WTC11 (cell line): ENCODE results near the gene PREX1. TPM values are rescaled to one million over a fixed set of nuclear protein-coding genes. Genes with fewer than 3 reads are reported as not detected.

Experiments used
- ATAC-seq: fragments of 200-7000 bp; cut with Tn5 transposase; 2 replicates; pipeline ENCODE4 v1.10.0; 2021; ENCODE audit warnings: mild to moderate bottlenecking, moderate library complexity
- CTCF ChIA-PET: fragments of 300-600 bp; sonication (Branson Sonifier 250); formaldehyde crosslinking; loops from one replicate; lab custom pipeline; 2021; ENCODE audit warnings: antibody characterized with exemption; lab: Charles Lee
- POLR2A ChIA-PET: fragments of 350-600 bp; sonication (Branson Sonifier 250); formaldehyde crosslinking; loops from one replicate; lab custom pipeline; 2021; ENCODE audit warnings: antibody characterized with exemption; lab: Charles Lee
- DNase-seq: peaks from one replicate; pipeline ENCODE4 v3.0.0; 2021; ENCODE audit warnings: low spot score
- H3K27ac Mint-ChIP-seq: 2 replicates; pipeline ENCODE4 v1.8.0; 2021; ENCODE audit warnings: mixed read lengths
- H3K27me3 Mint-ChIP-seq: 2 replicates; pipeline ENCODE4 v1.8.0; 2021; ENCODE audit warnings: low read depth, mild to moderate bottlenecking, moderate library complexity, mixed read lengths
- H3K36me3 Mint-ChIP-seq: 2 replicates; pipeline ENCODE4 v1.8.0; 2021; ENCODE audit warnings: mixed read lengths
- H3K4me1 Mint-ChIP-seq: 2 replicates; pipeline ENCODE4 v1.8.0; 2022; ENCODE audit warnings: mixed read lengths
- H3K4me3 Mint-ChIP-seq: 2 replicates; pipeline ENCODE4 v1.8.0; 2021; ENCODE audit warnings: mild to moderate bottlenecking, moderate library complexity, mixed read lengths
- H3K9me3 Mint-ChIP-seq: 2 replicates; pipeline ENCODE4 v1.8.0; 2021; ENCODE audit warnings: mixed read lengths
- ATF1 ChIP-seq: sonication (generic); formaldehyde crosslinking; IDR thresholded peaks from 2 replicates; pipeline ENCODE4 v1.8.1; 2023; ENCODE audit warnings: mild to moderate bottlenecking, moderate library complexity, missing genetic modification reagents
- ATF2 ChIP-seq: sonication (generic); formaldehyde crosslinking; IDR thresholded peaks from 2 replicates; pipeline ENCODE4 v1.8.1; 2022; ENCODE audit warnings: low read depth, missing genetic modification reagents, borderline replicate concordance
- ATF6 ChIP-seq: sonication (generic); formaldehyde crosslinking; IDR thresholded peaks from 2 replicates; pipeline ENCODE4 v1.8.1; 2023; ENCODE audit warnings: mild to moderate bottlenecking, missing genetic modification reagents
- CBFB ChIP-seq: sonication (generic); formaldehyde crosslinking; IDR thresholded peaks from 2 replicates; pipeline ENCODE4 v1.8.1; 2022; ENCODE audit warnings: mild to moderate bottlenecking, low read depth, missing genetic modification reagents
- E2F1 ChIP-seq: sonication (generic); formaldehyde crosslinking; IDR thresholded peaks from 2 replicates; pipeline ENCODE4 v1.8.0; 2022; ENCODE audit warnings: mild to moderate bottlenecking, missing genetic modification reagents
- GRHL2 ChIP-seq: fragments of 250-450 bp; sonication (Bioruptor Pico); IDR thresholded peaks from 2 replicates; pipeline ENCODE4 v1.8.0; 2022; ENCODE audit warnings: mild to moderate bottlenecking, moderate library complexity; ENCODE audit not compliant: insufficient replicate concordance, severe bottlenecking
- GTF2I ChIP-seq: fragments of 250-450 bp; sonication (Bioruptor Pico); conservative IDR thresholded peaks from 2 replicates; pipeline ENCODE4 v1.4.0; 2021; ENCODE audit warnings: mild to moderate bottlenecking
- IRF1 ChIP-seq: sonication (generic); formaldehyde crosslinking; IDR thresholded peaks from 2 replicates; pipeline ENCODE4 v1.8.0; 2023; ENCODE audit warnings: missing genetic modification reagents
- IRF2 ChIP-seq: sonication (generic); formaldehyde crosslinking; IDR thresholded peaks from 2 replicates; pipeline ENCODE4 v1.8.0; 2022; ENCODE audit warnings: low read depth, missing genetic modification reagents, borderline replicate concordance
- MAX ChIP-seq: sonication (generic); formaldehyde crosslinking; IDR thresholded peaks from 2 replicates; pipeline ENCODE4 v1.8.0; 2022; ENCODE audit warnings: mild to moderate bottlenecking, missing genetic modification reagents
- MLX ChIP-seq: sonication (generic); formaldehyde crosslinking; IDR thresholded peaks from 2 replicates; pipeline ENCODE4 v1.8.1; 2023; ENCODE audit warnings: mild to moderate bottlenecking, missing genetic modification reagents, moderate library complexity
- MXD4 ChIP-seq: fragments of 250-450 bp; sonication (Bioruptor Pico); IDR thresholded peaks from 2 replicates; pipeline ENCODE4 v1.8.0; 2021; ENCODE audit warnings: mild to moderate bottlenecking, moderate library complexity, borderline replicate concordance
- MYBL2 ChIP-seq: sonication (generic); formaldehyde crosslinking; IDR thresholded peaks from 2 replicates; pipeline ENCODE4 v1.8.1; 2023; ENCODE audit warnings: mild to moderate bottlenecking, moderate library complexity, missing genetic modification reagents
- NFE2L1 ChIP-seq: sonication (generic); formaldehyde crosslinking; IDR thresholded peaks from 2 replicates; pipeline ENCODE4 v1.8.1; 2023; ENCODE audit warnings: missing genetic modification reagents
- SMAD4 ChIP-seq: sonication (generic); formaldehyde crosslinking; IDR thresholded peaks from 2 replicates; pipeline ENCODE4 v1.8.0; 2022; ENCODE audit warnings: mild to moderate bottlenecking, missing genetic modification reagents
- SOX15 ChIP-seq: fragments of 250-450 bp; sonication (Bioruptor Pico); IDR thresholded peaks from 2 replicates; pipeline ENCODE4 v1.9.0; 2021; ENCODE audit warnings: mild to moderate bottlenecking
- SP1 ChIP-seq: sonication (generic); formaldehyde crosslinking; conservative IDR thresholded peaks from 2 replicates; pipeline ENCODE4 v1.8.1; 2022; ENCODE audit warnings: missing genetic modification reagents
- STAT6 ChIP-seq: sonication (generic); formaldehyde crosslinking; conservative IDR thresholded peaks from 2 replicates; pipeline ENCODE4 v1.8.1; 2023; ENCODE audit warnings: mild to moderate bottlenecking, low read depth, missing genetic modification reagents, moderate library complexity
- ZNF671 ChIP-seq: fragments of 250-450 bp; sonication (Bioruptor Pico); IDR thresholded peaks from 2 replicates; pipeline ENCODE4 v1.8.0; 2021; ENCODE audit warnings: mild to moderate bottlenecking
- total RNA-seq: library from RNA; stranded (reverse); gene quantifications from 3 replicates; pipeline ENCODE4 v1.2.3, GENCODE V29; 2021
- TF ChIP-seq, protein P1 (sequence below): fragments of 250-450 bp; sonication (Bioruptor Pico); conservative IDR thresholded peaks from 2 replicates; pipeline ENCODE4 v1.9.0; 2021; ENCODE audit warnings: mild to moderate bottlenecking

PREX1 gene
- total RNA-seq, 1 experiment from 2014 or later, result 17.3 TPM

DNA sequence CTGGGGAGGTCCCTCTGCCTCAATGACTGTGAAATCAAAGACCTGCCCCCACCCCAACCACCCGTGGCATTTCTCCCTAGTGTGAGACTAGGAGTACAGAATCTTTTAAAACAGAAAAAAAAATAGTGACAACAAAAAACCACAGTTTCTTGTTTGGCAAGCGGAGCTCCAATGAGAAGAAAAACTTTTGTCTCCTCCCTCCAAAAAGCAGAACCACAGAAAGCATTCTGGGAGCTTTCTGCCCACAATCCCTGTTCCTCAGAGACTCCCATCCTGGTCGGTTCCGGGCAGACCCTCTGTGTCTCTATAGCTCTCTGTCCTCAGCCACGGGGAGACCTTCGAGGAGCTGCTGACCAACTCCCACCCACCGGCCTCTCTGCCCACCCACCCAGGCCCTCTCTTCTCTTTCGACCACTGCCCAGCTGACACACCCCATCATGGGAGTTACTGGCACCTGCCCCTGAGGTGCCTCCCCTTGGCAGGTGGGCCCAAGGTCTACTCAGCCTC lies 4.9 kb downstream of the PREX1 start (continued):
- TF ChIP-seq ATF6 (CRISPR knock-in tag), result no peak
- TF ChIP-seq E2F1 (CRISPR knock-in tag), result no peak
- TF ChIP-seq, protein P1, sequence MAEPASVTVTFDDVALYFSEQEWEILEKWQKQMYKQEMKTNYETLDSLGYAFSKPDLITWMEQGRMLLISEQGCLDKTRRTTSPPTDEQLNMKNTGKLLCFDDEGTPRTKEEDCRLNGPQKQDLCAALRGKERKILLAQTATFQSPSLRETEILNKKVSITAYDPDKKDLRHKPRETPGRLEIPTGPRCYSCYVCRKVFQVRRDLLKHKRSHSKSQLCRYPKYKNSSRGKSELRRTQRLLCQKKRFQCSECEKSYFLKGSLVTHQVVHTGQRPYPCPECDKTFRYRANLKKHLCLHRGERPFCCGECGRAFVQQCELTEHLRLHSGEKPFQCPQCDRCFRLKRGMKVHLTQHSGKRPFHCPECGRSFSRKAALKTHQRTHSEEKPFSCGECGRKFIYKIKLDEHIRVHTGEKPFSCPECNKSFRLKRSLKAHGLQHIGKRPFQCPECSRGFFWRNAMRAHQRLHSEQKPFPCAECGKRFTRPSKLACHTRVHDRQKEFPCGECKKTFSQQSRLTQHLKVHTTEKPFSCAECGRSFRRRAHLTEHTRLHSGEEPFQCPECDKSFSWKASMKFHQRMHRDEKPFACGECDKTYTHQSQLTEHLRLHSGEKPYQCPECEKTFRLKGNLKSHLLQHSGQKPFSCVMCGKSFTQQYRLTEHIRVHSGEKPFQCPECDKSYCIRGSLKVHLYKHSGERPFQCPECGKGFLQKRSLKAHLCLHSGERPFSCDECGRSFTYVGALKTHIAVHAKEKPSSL (CRISPR knock-in tag), result no peak
- TF ChIP-seq MYBL2 (CRISPR knock-in tag), result no peak
- TF ChIP-seq IRF1 (CRISPR knock-in tag), result no peak
- TF ChIP-seq CBFB (CRISPR knock-in tag), result no peak
- no peak for TF ChIP-seq IRF2 (CRISPR knock-in tag)
- no peak for TF ChIP-seq SP1 (CRISPR knock-in tag)
- no peak for TF ChIP-seq NFE2L1 (CRISPR knock-in tag)
- TF ChIP-seq MXD4 (CRISPR knock-in tag), result no peak
- TF ChIP-seq GTF2I, result no peak

DNA sequence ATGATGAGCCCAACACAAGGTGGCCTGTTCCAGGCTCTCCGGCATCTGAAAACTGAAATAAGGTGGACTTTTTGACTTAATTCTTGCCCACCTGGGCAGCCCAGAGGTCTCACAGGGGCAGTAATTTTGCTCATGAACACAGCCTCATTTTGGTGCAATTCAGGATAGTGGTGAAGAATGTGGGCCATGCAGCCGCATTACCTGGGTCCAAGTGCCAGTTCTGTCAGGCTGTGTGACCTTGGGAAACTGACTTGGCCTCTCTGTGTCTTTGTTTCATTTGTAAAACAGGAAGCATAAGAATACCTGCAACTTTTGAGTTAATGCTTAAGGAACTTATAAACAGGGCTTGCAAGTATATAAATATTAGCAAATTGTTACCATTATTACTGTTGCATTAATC lies 5.6 kb downstream of the PREX1 start:
- DNase-seq (no peak), ATAC-seq (no peak)
- no peak overlapping the region for H3K4me3 Mint-ChIP-seq
- H3K4me1 Mint-ChIP-seq, result peaks cover 50% of the 10 kb centered on the region
- H3K36me3 Mint-ChIP-seq, result no peaks in the 10 kb centered on the region
- no peak overlapping the region for H3K27ac Mint-ChIP-seq
- ChIA-PET POLR2A (no interaction called here), CTCF (interaction anchor here (0.7 kb wide), 1 partner anchor 164 kb away, joined by 5 read pairs; no protein-coding TSS in a partner anchor)
- peaks cover 36% of the 10 kb centered on the region for H3K27me3 Mint-ChIP-seq
- H3K9me3 Mint-ChIP-seq, result no peaks in the 10 kb centered on the region
- no peak for TF ChIP-seq SMAD4 (CRISPR knock-in tag)
- no peak for TF ChIP-seq ATF6 (CRISPR knock-in tag)
- no peak for TF ChIP-seq MLX (CRISPR knock-in tag)
- TF ChIP-seq MAX (CRISPR knock-in tag), result no peak
- TF ChIP-seq STAT6 (CRISPR knock-in tag), result no peak
- no peak for TF ChIP-seq ZNF671 (CRISPR knock-in tag)
- no peak for TF ChIP-seq ATF2
- TF ChIP-seq GRHL2 (CRISPR knock-in tag), result no peak
- no peak for TF ChIP-seq E2F1 (CRISPR knock-in tag)
- TF ChIP-seq ATF1 (CRISPR knock-in tag), result no peak
- TF ChIP-seq SOX15, result no peak
